NCI-H2107 (cell line): Measurements from ENCODE around the gene EFEMP2.
"Not testable (repeated sequence)": the region's sequence is repeated elsewhere in the genome, so short reads cannot be mapped to it uniquely, and the experiment has no call there.

ENCODE experiments used
- DNase-seq: peaks from one replicate; lab custom pipeline; 2025; lab: John Stamatoyannopoulos, UW

The EFEMP2 gene

GRCh38 chr11:65900125-65900898 is 27.7 kb upstream of the EFEMP2 start, which contains the start of gene FOSL1:
TSS of gene FOSL1 (minus strand) at chr11:65900388. CDS start at chr11:65900339, 49 bp downstream.
- peak; percentile 55 for DNase-seq

- no peak for DNase-seq
Observed at GRCh38 chr11:65899356-65900124, 26.9 kb upstream of the EFEMP2 start.

DNA sequence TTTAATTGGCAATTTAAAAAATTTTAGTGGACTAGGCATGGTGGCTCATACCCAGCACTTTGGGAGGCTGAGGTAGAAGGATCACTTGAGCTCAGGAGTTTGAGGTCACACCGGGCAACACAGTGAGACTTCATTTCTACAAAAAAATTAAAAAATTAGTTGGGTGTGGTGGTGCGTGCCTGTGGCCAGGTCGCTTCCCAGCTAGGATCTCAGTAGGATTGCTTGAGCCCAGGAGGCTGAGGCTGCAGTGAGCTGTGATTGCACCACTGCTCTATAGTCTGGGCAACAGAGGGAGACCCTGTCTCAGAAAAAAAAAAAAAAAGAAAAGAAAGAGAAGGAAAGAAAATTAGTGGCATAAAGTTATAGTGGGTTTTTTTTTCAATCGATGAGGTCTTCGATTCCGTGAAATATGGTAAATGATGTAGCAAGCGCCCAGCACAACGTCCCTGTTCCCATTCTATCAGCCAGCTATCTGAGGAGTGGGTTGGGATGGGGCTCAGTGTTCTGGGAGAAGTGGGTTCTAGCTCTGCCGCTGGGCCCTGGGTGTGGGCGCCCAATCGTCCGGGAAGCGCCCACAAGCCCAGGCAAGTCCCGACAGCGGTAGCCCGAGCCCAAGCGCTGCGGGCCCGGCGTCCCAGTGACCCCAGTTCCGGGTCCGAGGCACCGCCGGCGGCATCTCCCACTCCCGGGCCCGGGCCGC is 26.2 kb upstream of the EFEMP2 start:
- DNase-seq = no peak

DNA sequence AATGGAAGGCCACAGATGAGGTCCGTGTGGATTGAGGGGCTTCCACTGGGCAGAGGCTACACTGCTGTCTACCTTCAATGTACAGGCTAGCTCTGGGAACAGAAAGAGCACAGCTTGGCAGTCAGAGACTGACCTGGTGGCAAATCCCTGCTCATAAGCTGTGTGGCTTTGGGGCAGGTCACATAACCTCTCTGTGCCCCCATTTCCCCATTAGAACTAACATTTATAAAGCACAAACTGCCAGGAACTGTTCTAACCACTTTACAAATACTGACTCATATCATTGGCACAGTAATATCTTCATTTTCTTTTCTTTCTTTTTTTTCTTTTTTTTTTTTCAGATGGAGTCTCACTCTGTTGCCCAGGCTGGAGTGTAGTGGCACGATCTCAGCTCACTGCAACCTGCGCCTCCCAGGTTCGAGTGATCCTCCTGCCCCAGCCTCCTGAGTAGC is 24.4 kb upstream of the EFEMP2 start:
- DNase-seq = no peak

GRCh38 chr11:65896034-65896999 is 23.7 kb upstream of the EFEMP2 start:
- DNase-seq = no peak

DNA sequence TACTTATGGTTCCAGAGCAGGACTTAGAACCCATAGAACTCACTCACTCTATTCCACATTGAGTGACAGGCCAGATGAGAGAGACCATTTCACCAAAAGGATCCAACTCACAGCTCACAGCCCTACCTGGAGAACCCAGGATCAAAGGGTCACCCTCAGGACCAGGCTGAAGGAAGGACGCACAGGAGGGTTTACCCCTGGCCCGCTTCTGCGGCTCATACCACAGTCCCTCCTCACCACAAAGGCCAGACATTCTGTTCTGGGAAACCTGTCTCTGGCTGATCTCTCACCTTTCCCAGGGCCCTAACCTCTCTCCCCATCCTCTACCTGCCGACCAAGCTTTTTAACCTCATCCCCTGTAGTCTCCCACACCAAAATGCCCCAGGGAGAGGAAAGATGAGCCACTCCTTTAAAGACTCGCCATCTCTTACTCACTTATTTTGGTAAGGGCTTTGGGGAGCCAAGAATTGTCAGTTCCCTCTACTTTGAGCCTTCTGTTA is 22.9 kb upstream of the EFEMP2 start:
- DNase-seq = no peak

DNA sequence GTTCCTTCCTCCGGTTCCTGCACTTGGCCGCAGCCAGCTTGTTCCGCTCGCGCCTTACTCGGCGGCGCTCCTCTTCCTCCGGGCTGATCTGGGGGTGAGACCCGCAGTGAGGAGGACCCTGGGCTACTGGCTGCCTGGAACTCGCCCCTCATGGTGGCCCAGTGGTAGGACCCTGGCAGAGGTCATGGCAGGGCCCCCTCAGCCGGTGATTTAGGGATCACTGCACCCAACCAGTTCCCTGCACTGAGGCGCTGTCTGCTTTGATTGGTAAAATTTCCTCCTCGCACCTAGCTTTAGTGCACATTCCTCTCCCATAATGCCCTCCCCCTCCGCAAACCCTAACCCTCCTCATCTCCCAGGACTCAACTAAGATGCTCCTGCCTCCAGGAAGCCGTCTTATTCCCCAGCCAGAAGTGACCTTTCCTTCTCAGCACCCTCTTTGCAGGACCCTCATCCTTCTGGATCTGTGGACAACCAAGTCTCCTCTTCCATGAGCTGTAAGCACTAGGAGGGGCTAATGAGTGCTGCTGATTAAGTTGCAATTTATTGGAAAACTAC is 21.5 kb upstream of the EFEMP2 start:
- no peak for DNase-seq

- DNase-seq = no peak
Observed at GRCh38 chr11:65892661-65893317, 20.2 kb upstream of the EFEMP2 start.

DNA sequence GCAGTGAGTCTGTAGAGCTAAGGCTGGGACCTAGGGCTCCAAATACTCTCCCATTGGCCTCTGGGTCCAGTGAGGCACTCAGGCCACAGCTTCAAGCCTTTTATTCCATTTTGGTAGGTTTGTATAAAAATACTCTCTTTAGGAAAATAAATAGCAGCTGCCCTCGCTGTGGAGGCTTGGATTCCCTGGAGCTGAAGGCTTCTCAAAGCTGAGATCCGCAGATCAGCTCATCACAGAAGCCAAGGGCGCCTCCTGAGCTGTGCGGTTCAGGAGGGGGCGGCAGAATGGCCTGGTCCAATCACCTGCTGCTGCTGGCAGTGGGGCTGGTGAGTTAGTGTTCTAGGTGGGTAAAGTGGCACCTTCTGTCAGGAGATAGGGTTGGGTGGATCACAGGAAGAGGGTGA is 19.5 kb upstream of the EFEMP2 start:
- DNase-seq = not testable (repeated sequence)

- no peak for DNase-seq
Observed at GRCh38 chr11:65891219-65892136, 18.9 kb upstream of the EFEMP2 start.

DNA sequence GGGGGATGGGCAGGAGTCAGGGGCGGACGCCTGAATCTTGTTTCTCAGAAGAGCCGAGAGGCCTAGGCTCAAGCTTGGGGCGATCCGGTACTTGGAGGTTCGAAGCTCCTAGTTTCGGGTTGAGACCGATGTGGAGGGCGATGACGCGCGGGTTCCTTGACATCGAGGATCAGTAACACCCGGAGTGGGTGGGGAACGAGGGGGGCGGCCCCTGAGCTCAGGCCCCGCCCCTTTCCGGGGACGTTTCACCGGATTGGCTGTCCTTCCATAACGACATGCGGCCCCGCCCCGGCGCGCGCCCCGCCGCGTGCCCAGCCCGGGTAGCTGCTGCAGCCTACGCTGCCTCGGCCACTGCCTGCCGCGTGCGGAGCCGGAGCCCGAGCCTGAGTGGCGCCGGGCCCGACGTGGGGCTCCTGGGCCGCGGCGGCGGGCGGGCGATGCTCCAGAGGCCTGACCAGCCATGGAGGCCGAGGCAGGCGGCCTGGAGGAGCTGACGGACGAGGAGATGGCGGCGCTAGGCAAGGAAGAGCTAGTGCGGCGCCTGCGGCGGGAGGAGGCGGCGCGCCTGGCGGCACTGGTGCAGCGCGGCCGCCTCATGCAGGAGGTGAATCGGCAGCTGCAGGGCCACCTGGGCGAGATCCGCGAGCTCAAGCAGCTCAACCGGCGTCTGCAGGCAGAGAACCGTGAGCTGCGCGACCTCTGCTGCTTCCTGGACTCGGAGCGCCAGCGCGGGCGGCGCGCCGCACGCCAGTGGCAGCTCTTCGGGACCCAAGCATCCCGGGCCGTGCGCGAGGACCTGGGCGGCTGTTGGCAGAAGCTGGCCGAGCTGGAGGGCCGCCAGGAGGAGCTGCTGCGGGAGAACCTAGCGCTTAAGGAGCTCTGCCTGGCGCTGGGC is 18.0 kb upstream of the EFEMP2 start, which contains the start of gene CCDC85B:
TSS of gene CCDC85B (plus strand) at position 350 of the 895 bp plus-strand sequence. CDS start at position 461, 111 bp downstream.
- DNase-seq = peak; percentile 85

DNA sequence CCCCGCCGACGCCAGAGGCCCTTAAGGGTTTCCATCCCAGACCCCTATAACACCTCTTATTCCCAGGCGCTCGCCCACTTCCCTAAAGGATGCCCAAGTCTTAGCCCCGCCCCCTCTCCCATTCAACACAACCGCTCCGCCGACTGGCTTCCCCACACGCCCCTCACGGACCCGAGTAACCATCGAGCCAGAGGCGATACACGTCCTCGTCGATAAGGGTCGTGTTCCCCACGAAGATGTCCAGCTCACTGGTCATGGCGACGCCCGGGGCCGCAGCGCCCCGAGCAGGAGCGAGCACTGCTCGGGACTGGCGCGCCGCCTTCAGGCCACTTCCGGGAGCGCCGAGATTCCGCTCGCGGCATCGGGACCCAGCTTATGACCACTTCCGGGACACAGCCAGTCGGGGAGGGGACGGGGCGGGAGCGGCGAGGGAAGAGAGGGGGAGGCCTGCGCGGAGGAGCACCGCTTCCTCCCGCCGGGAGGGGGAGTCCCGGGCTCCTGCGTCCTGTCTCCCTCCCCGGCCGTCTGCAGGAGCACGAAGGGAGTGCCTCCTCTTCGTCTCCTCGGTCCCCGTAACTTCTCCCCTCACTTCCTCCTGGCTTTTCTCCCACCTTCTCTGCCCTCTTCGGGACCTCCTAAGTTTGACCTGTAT is 15.7 kb upstream of the EFEMP2 start, which contains the start of gene FIBP:
TSS of gene FIBP (minus strand) at position 309 of the 652 bp plus-strand sequence. CDS start at position 256, 53 bp downstream.
- peak; percentile 91 for DNase-seq

DNA sequence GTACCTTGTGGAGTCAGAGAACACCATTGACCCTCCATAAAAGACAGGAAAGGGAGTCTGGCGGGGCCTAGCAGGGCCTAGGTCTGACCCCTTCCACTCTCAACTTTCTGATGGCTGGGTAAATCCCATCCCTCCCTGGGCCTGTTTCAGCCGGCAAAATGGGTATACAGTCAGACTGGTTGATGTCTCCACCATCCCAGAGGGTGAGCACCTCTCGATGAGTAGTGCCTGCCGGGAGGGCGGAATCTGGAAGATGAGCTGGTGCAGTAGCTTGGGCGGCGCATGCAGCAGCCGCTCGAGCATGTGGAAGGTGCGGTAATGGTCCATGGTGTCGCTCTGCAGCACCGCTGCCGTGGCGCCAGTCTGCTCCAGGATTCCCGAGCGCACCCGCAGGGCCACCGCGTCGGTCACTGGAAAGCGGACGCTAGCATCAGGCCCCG is 15.1 kb upstream of the EFEMP2 start:
- DNase-seq = no peak

DNA sequence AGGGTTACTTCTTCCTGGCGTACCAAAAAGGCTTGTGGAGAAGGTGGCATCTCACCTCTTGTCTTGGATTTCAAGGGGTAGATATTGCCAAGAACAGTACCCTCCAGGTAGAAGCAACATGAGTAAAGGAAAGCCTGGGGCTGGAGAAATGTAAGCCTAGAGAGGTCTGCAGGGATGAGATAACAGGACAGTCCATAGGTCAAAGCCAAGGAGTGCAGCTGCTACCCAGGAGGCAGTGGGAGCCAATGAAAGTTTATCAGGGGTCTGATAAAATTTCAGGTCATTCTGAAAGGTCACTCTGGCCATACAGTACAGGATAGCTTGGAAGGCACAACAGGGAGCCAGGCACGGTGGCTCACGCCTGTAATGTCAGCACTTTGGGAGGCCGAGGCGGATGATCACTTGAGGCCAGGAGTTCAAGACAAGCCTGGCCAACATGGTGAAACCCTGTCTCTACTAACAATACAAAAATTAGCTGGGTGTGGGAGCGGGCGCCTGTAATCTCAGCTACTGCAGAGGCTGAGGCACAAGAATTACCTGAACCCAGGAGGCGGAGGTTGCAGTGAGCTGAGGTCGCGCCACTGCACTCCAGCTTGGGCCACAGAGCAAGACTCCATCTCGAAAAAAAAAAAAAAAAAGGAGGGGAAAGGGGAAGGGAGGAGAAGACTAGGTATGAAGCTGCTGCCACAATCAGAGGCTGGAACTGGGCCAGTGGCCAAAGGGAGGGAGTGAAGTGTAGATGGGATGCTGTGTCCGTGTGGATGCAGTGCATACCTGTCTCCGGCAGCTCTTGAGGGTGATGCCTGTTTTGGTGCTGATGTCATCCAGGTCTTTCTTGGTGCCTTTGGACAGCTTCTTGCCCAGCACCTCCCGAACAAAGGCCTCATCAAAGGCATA is 14.5 kb upstream of the EFEMP2 start:
- DNase-seq = no peak

DNA sequence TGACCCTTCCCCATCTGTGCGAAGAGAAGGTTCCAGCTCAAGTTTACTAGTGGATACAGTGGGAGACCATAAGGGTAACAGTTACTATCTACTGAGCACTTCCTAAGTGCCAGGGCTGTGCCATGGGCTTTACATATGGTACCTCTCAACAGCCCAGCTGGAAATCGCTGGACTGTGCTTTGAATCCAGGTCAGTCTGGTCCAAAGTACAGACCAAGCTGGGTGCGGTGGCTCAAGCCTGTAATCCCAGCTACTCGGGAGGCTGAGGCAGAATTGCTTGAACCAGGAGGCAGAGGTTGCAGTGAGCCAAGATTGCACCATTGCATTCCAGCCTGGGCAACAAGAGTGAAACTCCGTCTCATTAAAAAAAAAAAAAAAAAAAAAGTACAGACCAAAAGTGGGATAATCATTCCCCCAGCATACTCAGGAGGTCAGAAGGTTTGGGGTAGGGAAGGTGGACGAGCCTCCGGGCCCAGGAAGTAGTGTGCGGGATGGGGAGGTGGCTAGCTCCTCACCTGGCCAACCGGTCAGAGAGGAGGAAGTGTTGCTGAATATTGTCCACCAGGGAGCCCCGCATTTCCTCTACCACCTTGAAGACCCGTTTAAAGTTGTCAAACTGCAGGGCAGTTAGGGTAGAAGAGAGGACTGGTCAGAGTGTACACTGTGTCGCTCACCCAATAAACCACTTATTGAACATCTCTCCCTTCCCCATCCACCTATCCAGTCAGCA is 13.4 kb upstream of the EFEMP2 start:
- no peak for DNase-seq
